ENCODE data around the gene PTPN22.
A peak's percentile ranks its signal among the peaks of the same experiment; 100 is the strongest.

Gene PTPN22

DNA sequence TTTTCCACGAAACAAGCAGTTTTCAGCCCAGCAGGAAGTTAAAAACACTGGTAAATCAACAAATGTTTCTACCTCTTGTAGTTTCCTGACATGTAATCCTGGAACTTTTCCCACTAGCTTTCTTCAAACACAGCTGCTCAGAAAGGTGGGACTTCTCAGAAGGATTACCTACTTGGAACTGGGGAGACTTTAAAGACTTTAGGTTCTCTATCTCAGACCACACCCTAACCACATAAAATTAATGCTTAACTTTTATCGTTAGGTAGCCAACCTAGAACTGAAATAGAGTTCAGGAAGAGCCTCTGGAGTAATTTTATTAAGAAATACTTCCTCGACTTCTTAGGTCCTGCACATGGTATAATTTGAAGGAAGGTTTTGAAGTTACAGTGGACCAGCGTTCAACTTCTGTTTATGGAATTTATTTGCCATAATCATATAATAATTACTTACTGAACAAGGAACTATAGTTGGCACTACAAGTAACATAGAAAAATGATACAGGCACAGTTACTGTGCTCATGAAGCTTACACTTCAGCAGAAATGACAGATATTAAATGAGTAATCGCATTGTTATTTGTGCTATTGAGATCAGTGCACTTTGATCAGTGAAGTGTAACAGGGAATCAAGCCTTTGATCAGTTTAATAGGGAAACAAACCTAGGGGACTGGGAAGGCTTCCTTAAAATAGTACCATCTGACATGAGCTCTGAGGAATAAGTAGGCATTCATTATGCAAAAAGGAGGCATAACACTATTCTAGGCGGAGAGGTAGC, 16.1 kb upstream of the PTPN22 start, which contains the start of gene BCL2L15:
TSS of gene BCL2L15 (minus strand) at position 180 of the 774 bp plus-strand sequence. CDS start 206 bp downstream, outside the sequence.
- DNase-seq, result no peak

DNA sequence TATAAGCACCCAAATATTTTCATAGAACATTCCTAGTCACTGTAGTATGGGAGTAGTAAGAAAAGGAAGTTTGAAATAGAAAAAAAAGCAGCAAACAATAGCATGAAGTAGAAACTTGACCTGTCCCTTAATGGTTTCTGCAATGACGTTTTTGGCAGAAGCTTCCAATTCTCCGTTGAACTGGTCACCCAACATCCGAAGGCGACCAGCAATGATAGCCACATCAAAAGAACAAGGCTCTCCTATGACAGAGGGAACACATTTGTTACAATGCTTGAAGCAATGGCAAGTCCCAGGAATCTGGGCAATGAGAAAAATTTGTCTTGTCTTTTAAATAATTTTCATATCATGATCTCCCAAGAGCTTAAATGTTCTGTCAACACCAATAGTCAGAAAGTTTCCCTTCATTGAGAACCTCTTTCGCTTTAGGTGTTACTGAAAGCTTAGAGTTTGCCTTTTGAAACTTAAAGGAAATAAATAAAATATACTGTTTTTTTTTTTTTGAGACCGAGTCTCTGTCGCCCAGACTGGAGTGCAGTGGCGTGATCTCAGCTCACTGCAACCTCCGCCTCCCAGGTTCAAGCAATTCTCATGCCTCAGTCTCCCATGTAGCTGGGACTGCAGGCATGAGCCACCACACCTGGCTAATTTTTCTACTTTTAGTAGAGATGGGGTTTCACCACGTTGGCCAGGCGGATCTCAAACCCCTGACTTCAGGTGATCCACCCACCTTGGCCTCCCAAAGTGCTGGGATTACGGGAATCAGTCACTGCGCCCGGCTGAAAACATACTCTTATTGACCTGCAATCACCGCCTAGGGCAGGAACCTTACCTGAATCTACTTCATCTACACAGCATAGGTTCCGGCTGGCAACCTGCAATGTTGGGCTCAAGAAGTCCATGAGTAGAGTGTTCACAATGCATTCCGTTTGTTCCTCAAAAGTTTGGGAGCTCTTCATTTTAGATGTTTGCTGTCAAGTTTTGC, 15.2 kb upstream of the PTPN22 start:
- no peak for DNase-seq

DNA sequence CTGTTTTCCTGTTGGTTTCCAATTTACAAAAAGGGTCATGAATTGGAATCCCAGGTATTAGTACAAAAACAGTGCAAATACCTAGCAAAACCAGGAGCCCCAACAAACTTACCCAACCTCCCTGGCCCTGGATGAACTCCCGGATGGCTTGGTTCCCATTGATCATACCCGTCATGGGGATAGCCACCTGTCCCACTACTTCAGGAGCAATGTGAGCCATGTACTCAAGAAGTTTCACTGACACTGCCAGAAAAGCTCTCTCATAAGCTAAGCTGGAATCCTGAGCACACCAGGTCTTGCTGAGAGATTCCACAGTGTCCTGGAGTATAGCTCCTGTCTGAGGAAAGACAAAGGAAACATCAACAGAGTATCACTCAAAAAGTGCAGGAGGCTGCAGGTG, 10.1 kb upstream of the PTPN22 start:
- DNase-seq, result no peak

DNA sequence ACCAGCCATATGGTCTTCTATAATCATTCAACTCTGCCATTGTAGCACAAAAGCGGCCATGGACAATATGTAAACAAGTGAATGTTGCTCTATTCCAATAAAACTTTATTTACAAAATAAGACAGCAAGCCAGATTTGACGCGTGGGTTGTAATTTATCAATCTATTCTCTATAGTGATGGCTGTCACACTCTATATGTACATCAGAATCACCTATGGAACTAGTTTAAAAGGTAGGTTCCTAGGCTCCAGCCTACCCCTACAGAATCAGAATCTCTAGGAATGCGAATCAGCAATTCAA, 8.2 kb upstream of the PTPN22 start:
- no peak for DNase-seq

DNA sequence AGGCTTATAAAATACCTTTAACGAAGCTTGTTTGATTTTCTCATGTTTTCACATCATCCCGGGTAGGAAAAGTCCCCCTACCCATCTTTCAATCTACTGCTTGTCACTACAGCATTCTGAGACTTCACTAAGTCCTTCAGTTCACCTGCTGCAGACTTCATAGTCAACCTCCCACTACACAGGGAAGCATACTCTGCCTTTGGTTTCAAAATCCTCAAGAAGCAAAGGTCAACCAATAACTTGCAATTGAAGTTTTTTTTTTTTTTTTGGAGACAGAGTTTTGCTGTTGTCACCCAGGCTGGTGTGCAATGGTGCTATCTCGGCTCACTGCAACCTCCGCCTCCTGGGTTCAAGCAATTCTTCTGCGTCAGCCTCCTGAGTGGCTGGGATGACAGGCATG, 4.7 kb upstream of the PTPN22 start:
- DNase-seq, result no peak

DNA sequence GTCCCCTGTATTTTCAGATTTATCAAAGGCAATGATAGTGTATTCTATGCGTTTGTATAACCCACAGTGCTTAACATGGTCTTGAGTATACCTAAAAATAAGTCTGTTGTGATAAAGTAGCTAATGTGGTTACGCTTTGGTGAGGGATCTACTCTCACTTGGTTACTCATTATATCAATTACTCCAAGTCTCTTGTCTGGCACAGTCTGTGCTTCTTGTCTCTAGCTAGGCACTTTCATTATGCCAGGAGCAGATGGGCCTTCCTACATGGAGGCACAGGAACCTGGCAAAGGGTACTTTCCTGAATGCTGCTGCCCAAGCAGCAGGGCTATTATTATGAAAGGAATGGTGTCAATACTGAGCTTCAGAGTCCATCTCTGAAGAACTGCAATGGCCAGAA, 4.2 kb upstream of the PTPN22 start:
- peak in 3 of 56 donors; percentile 11 to 21 (median 19) for DNase-seq

DNA sequence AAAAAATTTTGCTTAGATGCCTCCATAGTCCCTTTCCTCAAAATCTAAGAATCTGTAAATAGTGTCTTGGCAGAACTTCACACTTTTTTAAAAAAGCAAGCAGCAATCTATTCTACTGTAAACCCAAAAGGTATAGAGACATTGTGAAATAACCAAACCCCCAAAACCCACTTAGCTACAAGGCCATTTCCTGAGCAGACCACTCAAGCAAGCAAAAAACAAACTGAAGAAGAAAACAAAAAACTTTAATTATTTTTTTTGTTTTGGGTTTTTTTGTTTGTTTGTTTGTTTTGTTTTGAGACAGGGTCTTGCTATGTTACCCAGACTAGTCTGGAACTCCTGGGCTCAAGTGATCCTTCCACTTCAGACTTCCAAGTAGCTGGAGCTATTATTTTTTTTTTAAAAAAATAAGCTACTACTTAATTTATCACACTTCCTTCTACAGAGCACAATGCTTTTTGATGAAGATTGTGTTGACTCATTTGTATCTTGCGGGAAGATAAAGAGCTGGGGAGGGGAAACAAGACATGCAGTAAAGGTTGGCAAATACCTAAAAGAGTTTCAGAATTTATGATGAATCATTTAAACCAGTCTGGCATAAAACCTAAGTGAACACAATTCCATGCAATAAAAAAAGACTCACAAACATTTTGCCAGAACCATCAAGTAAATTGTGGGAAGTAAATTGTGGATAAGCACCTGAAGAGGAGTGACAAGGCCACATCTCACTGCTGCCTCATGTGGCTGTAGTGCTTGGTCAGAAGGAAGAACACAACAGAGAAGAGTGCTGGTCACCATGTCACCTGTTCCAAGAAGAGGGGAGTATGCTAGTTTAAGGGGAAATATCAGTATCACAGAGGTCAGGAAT, 2.7 kb upstream of the PTPN22 start:
- DNase-seq, result no peak

DNA sequence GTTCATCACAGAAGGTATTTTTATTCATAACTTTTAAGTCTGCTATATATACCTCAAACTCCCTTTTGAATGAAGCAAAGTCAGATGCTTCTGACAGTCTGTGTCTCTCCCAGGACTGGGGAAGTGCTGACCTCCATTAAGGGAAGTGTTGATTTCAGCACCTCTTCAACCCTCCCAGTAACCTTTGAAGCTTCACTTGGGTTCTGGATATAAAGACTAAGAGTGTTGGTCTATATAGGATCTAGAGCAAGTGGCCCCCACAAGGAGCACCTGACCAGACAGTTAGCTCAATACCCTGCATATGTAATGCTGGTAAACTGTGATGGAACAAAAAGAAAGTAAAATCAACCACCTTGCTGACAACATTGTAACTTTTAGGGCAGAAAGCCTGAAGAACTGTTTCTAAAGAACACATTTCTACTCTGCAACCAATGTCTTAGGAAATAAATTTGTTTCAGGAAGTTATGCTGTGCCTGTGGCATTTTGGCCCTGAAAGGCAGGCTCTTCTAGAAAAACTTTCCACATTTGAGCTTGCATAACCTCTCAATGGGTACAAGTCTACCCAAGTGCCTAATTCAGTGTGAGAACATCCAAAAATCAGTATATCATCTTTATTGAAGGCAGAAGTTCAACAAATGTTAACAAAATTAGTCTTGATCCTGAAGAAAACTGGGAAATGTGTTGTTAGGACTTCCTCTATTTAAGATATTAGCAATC, 865 bp upstream of the PTPN22 start:
- no peak for DNase-seq

DNA sequence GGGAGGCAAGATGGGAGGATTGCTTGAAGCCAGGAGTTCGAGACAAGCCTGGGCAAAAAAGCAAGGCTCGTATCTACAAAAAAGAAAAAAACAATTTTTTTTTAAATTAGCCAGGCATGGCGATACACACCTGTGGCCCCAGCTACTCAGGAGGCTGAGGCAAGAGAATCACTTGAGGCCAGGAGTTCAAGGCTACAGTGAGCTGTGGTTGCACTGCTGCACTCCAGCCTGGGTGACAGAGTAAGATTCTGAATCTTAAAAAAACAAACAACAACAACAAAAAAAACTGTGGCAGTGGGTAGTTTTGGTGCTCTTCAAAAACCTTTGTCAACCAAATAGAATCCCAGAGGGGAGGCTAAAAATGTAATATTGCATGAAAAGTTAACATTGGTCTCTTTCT, 734 bp downstream of the PTPN22 start:
- DNase-seq, result no peak

DNA sequence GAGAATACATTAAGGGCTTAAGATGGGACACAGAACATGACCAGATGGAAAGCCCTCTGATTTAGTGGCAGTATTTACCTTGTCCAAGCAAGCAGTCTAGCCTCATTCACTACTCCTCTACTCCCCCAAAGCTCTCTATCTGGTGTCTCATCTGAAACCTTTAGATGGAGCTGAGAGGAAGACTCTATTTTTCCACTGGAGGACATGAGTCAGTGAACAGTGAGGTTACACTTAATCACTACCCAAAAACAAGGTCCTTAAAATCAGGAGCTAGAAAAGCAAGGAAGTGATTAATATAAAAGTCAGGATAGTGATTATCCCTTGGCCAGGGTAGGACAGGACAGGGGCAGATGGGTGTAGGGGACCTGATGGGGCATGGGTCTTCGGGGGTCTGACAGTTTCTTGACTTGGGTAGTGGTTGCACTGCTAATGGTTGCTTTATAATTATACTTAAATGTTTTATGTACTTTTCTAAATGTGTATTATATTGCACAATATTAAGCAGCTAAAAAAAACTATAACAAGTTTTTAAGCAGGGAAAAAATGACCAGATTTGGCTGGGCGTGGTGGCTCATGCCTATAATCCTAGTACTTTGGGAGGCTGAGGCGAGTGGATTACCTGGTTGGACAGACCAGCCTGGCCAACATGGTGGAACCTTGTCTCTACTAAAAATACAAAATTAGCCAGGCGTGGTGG, 3.0 kb downstream of the PTPN22 start:
- no peak for DNase-seq

DNA sequence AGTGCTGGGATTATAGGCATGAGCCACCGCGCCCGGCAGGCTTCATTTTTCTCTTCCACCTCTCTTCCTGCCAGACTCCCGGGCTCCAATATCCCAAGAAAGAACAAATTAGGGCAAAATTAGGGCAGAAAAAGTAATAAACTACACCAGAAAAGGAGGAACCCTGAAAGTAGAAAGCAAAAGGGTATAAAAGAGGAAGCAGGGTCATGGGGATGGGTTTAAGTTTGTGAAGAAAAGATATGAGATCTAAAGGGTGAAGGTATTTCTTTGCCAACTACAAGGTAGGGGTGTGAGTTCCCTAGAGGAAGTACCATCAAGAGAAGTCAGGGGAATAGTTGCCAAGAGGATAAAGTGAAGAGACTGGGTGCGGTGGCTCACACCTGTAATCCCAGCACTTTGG, 9.9 kb downstream of the PTPN22 start:
- no peak for DNase-seq

DNA sequence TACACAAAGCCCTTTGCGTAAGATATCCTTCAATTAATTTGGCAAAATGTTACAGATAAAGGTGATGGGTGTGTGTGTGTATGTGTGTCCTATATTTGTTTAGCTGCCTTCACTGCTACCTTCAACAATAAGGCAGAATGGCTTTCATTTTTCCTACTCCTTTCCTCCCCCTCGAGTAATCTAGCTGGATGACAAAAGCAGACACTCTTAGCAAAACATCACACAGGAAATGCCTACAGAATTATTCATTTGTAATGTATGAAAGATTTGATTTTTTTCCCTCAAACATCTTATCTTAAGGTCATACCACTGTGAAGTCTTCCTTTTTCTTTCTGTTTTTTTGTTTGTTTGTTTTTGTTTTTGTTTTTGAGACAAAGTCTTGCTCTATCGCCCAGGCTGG, 10.6 kb downstream of the PTPN22 start:
- no peak for DNase-seq

DNA sequence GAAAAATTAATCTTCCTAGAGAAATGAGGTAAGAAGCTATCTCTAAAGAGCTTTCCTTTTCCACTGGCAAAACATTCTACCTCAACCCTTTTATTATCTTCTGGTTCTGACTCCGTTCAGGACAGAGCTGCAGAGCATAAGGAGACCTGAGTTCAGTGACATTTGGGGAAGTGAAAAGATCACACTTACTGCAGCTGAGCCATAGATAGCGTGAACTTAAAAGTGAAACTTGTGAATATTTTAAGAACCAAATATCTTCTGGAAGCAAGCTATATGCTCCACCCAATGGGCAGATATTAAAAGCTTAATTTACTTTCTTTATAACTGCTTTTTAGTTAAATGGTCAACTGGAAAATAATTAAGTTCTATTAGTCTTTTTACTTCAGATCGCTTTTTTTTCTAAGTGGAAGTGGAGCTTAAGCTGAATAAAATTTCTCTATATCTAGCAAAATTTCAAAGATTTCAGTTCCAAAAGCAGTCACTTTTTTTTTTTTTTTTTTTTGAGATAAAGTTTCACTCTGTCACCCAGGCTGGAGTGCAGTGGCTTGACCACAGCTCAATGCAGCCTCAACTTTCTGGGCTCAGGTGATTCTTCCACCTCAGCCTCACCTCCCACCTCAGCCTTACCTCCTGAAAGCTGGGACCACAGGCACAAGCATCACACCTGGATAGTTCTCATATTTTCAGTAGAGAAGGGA, 11.9 kb downstream of the PTPN22 start:
- DNase-seq, result peak in 1 of 56 donors; percentile 3

DNA sequence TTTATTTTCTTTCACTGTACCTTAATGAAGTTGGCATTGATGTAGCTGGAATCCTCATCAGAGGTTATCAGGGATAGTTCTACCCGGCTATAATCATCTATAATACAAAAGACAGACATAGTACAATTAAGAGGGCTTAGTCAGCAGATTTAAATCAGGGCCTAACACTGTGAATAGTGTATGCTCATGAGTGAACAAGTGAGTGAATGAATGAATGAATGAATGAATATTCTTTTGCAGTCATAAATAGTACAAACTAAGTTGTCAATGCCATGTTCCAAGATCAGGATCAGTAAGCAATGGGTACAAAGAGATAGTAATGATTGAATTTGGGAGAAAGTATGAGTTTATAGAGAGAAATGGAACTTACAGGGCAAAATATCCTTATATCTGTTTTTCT, 12.5 kb downstream of the PTPN22 start:
- DNase-seq, result no peak

DNA sequence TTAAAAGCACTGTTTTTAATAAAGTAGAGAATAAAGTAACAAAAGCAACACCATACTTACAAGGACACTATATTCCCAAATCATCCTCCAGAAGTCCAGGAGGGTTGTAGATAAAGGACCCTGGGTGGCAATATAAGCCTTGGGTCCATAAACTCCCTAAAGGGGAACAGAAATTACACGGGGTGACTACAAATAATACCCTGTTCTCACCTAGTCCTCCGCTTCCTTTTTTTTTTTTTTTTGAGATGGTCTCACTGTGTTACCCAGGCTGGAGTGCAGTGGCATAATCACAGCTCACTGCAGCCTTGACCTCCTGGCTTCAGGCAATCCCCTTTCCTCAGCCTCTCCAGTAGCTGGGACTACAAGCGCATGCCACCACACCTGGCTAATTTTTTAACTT, 13.1 kb downstream of the PTPN22 start:
- no peak for DNase-seq

DNA sequence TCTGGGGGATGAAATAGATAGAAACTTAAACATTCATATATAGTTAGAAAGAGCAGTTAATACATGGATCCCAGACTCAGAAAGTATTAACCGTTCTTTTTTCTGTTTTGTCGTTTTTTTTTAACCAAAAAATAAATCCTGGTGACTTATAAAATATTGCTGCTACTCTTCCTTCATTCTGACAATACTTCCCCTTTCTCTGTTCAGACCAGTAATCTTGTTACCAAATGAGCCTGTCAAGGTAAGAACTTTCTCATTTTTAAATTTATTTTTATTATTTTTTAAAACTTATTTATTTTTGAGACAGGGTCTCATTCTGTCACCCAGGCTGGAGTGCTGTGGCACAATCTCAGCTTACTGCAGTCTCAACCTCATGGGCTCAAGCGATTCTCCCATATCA, 13.7 kb downstream of the PTPN22 start:
- DNase-seq, result no peak

DNA sequence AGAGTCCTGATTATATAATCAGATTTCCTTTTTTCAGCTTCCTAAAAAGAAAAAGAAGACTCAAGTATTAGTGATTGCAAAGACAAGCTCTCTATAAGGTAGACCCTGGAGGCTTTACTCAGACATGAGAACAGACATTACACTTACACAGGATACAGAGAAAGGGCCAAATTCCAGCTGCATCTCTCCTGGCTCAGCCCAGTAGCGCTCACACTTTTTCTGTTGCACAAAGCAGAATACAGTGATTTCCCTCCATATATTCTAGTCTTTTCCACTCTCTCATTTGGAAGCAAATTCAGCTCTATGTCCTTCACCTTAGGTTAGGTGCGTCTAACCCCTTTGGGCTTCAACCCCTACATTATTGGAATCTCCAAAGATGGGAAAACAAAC, 15.1 kb downstream of the PTPN22 start:
- no peak for DNase-seq

DNA sequence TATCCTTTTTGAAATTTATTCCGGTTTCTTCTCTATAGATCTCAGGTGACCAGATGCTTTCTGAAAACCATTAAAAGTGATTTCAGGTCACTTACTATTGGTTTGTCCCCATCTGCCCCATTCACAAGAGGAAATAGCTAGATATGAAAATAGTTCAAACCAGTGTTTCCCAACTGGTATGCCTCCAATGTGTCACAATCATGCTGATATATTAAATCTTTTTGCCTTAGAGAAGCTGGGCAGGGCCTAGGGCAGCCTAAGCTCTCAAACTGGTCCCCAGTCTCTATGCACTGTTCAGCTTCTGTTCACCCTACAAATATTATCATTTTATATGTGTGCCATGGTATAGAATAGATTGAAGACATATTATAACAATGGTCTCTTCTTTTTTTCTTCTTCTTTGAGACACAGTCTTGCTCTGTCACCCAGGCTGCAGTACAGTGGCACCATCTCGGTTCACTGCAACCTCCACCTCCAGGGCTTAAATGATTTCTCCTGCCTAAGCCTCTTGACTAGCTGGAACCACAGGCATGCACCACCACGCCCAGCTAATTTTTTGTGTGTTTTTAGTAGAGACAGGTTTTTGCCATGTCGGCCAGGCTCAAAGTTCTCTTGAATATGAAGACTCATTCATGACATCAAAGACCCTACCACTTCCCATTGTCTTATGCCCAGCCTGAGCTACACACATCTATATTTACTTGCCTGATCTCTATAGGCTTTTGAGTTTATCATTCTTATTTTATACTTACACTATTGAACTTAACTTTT, 15.7 kb downstream of the PTPN22 start:
- no peak for DNase-seq

DNA sequence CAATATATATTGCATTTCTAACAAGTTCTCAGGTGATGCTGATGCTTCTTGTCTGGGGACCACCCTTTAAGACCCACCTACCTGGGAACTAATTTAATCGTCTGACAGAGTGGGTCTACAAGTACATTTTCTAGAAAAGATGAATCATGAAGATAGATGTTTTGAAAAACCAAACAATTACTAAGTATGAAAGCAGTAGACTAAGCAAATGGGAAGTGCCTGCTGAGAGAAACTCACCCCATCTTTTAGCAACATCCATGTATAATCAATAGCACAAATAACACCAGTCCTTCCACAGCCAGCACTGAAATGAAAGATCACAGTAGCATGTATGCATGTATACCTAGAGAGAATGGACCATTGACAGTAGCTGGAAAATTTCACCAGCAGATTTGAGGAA, 17.3 kb downstream of the PTPN22 start:
- DNase-seq, result no peak
